Subcutaneous abdominal adipose tissue (tissue), 5 donors: ENCODE results near the gene GDF7.
"Not testable (repeated sequence)": the region's sequence is repeated elsewhere in the genome, so short reads cannot be mapped to it uniquely, and the experiment has no call there.

Experiments used
- H3K27ac ChIP-seq: one replicate; pipeline ENCODE4 v1.7.0; 2013; ENCODE audit warnings: low read depth, mild to moderate bottlenecking, inconsistent platforms, low read length, moderate library complexity
- H3K27me3 ChIP-seq, 5 donors: one replicate each; pipeline ENCODE4 v1.7.0; 2013; ENCODE audit warnings: low read length in 5 of 5, inconsistent platforms in 1 of 5; ENCODE audit not compliant: control insufficient read depth in 5 of 5, insufficient read depth in 4 of 5
- H3K36me3 ChIP-seq, 5 donors: one replicate each; pipeline ENCODE4 v1.7.0; 2013; ENCODE audit warnings: low read length in 5 of 5; ENCODE audit not compliant: control insufficient read depth in 5 of 5, insufficient read depth in 5 of 5
- H3K4me1 ChIP-seq, 5 donors: one replicate each; pipeline ENCODE4 v1.7.0; 2013; ENCODE audit warnings: low read length in 5 of 5, mild to moderate bottlenecking in 3 of 5, moderate library complexity in 1 of 5; ENCODE audit not compliant: control insufficient read depth in 5 of 5, insufficient read depth in 5 of 5
- H3K4me3 ChIP-seq, 5 donors: one replicate each; pipeline ENCODE4 v1.7.0; 2013; ENCODE audit warnings: low read length in 5 of 5, low read depth in 1 of 5
- H3K9ac ChIP-seq, 5 donors: one replicate each; pipeline ENCODE4 v1.7.0; 2013; ENCODE audit warnings: low read length in 5 of 5, mild to moderate bottlenecking in 4 of 5, moderate library complexity in 3 of 5
- H3K9me3 ChIP-seq, 5 donors: one replicate each; pipeline ENCODE4 v1.7.0; 2013; ENCODE audit warnings: low read length in 5 of 5; ENCODE audit not compliant: control insufficient read depth in 5 of 5
- donor health status: healthy.
- donor health status: healthy.
- donor health status: healthy.
- donor health status: healthy.
- donor health status: healthy.

Gene GDF7

GRCh38 chr2:20696366-20696765 lies 29.4 kb downstream of the GDF7 start:
- Histone ChIP-seq H3K4me3 (no peak overlapping the region), H3K4me1 (peaks cover 0 to 11% (median 0%) of the 10 kb centered on the region in 5 donors), H3K27ac (no peak overlapping the region), H3K36me3 (peaks cover 4 to 29% (median 12%) of the 10 kb centered on the region in 5 donors), H3K9ac (no peak overlapping the region), H3K9me3 (no peaks in the 10 kb centered on the region), H3K27me3 (no peaks in the 10 kb centered on the region)

GRCh38 chr2:20697322-20697934 lies 30.5 kb downstream of the GDF7 start:
- no peak overlapping the region for H3K9ac ChIP-seq
- H3K9me3 ChIP-seq: no peaks in the 10 kb centered on the region
- no peak overlapping the region for H3K27ac ChIP-seq
- H3K36me3 ChIP-seq: peaks cover 4 to 29% (median 12%) of the 10 kb centered on the region in 5 donors
- peaks cover 0 to 11% (median 0%) of the 10 kb centered on the region in 5 donors for H3K4me1 ChIP-seq
- H3K27me3 ChIP-seq: no peaks in the 10 kb centered on the region
- no peak overlapping the region for H3K4me3 ChIP-seq

- Histone ChIP-seq H3K9me3 (no peaks in the 10 kb centered on the region), H3K36me3 (peaks cover 4 to 20% (median 11%) of the 10 kb centered on the region in 5 donors), H3K4me3 (peak overlapping the region in 3 of 5 donors; percentile 15 to 45 (median 28)), H3K9ac (peak overlapping the region in 2 of 5 donors; percentile 13 to 33), H3K27me3 (no peaks in the 10 kb centered on the region), H3K27ac (no peak overlapping the region), H3K4me1 (peaks cover 0 to 11% (median 0%) of the 10 kb centered on the region in 5 donors)
Measured at GRCh38 chr2:20698916-20699613, 32.1 kb downstream of the GDF7 start.

- Histone ChIP-seq H3K9ac (no peak overlapping the region), H3K9me3 (no peaks in the 10 kb centered on the region), H3K4me1 (peaks cover 0 to 11% (median 0%) of the 10 kb centered on the region in 5 donors), H3K27me3 (no peaks in the 10 kb centered on the region), H3K4me3 (no peak overlapping the region), H3K27ac (no peak overlapping the region), H3K36me3 (peaks cover 0 to 11% (median 3%) of the 10 kb centered on the region in 5 donors)
Measured at GRCh38 chr2:20702563-20702962, 35.6 kb downstream of the GDF7 start.

- no peaks in the 10 kb centered on the region for H3K9me3 ChIP-seq
- no peak overlapping the region for H3K4me3 ChIP-seq
- H3K9ac ChIP-seq: no peak overlapping the region
- peaks cover 0 to 11% (median 0%) of the 10 kb centered on the region in 5 donors for H3K36me3 ChIP-seq
- H3K4me1 ChIP-seq: peaks cover 0 to 3% (median 0%) of the 10 kb centered on the region in 5 donors
- H3K27me3 ChIP-seq: no peaks in the 10 kb centered on the region
- H3K27ac ChIP-seq: no peak overlapping the region
Measured at GRCh38 chr2:20704886-20705285, 37.9 kb downstream of the GDF7 start.

GRCh38 chr2:20706217-20706616 lies 39.3 kb downstream of the GDF7 start:
- H3K4me3 ChIP-seq: no peak overlapping the region
- no peaks in the 10 kb centered on the region for H3K4me1 ChIP-seq
- H3K36me3 ChIP-seq: peaks cover 0 to 8% (median 0%) of the 10 kb centered on the region in 5 donors
- no peaks in the 10 kb centered on the region for H3K9me3 ChIP-seq
- H3K27me3 ChIP-seq: no peaks in the 10 kb centered on the region
- no peak overlapping the region for H3K9ac ChIP-seq
- H3K27ac ChIP-seq: no peak overlapping the region

GRCh38 chr2:20706786-20707185 lies 39.8 kb downstream of the GDF7 start:
- Histone ChIP-seq H3K4me3 (no peak overlapping the region), H3K27ac (no peak overlapping the region), H3K9ac (no peak overlapping the region), H3K27me3 (no peaks in the 10 kb centered on the region), H3K36me3 (peaks cover 0 to 3% (median 0%) of the 10 kb centered on the region in 5 donors), H3K4me1 (no peaks in the 10 kb centered on the region), H3K9me3 (no peaks in the 10 kb centered on the region)

- no peak overlapping the region for H3K27ac ChIP-seq
- no peaks in the 10 kb centered on the region for H3K4me1 ChIP-seq
- H3K9me3 ChIP-seq: no peaks in the 10 kb centered on the region
- no peak overlapping the region for H3K4me3 ChIP-seq
- H3K9ac ChIP-seq: no peak overlapping the region
- peaks cover 0 to 3% (median 0%) of the 10 kb centered on the region in 5 donors for H3K36me3 ChIP-seq
- H3K27me3 ChIP-seq: no peaks in the 10 kb centered on the region
Measured at GRCh38 chr2:20707601-20708000, 40.7 kb downstream of the GDF7 start.

GRCh38 chr2:20711641-20712040 lies 44.7 kb downstream of the GDF7 start:
- H3K27me3 ChIP-seq, H3K4me3 ChIP-seq, H3K4me1 ChIP-seq, H3K9me3 ChIP-seq, H3K27ac ChIP-seq, H3K36me3 ChIP-seq, H3K9ac ChIP-seq: not testable (repeated sequence)

GRCh38 chr2:20713585-20713984 lies 46.6 kb downstream of the GDF7 start:
- H3K9ac ChIP-seq, H3K9me3 ChIP-seq, H3K36me3 ChIP-seq: not testable (repeated sequence)

More at GRCh38 chr2:20713585-20713984, 46.6 kb downstream of the GDF7 start:
- H3K4me1 ChIP-seq, H3K27ac ChIP-seq, H3K27me3 ChIP-seq, H3K4me3 ChIP-seq: not testable (repeated sequence)
